Subcutaneous abdominal adipose tissue (tissue), 5 donors: Measurements from ENCODE around the gene ZHX3.
"Not testable (repeated sequence)": the region's sequence is repeated elsewhere in the genome, so short reads cannot be mapped to it uniquely, and the experiment has no call there.

Experiments used
- H3K27ac ChIP-seq: one replicate; pipeline ENCODE4 v1.7.0; 2013; ENCODE audit warnings: low read depth, mild to moderate bottlenecking, inconsistent platforms, low read length, moderate library complexity
- H3K27me3 ChIP-seq, 5 donors: one replicate each; pipeline ENCODE4 v1.7.0; 2013; ENCODE audit warnings: low read length in 5 of 5, inconsistent platforms in 1 of 5; ENCODE audit not compliant: control insufficient read depth in 5 of 5, insufficient read depth in 4 of 5
- H3K36me3 ChIP-seq, 5 donors: one replicate each; pipeline ENCODE4 v1.7.0; 2013; ENCODE audit warnings: low read length in 5 of 5; ENCODE audit not compliant: control insufficient read depth in 5 of 5, insufficient read depth in 5 of 5
- H3K4me1 ChIP-seq, 5 donors: one replicate each; pipeline ENCODE4 v1.7.0; 2013; ENCODE audit warnings: low read length in 5 of 5, mild to moderate bottlenecking in 3 of 5, moderate library complexity in 1 of 5; ENCODE audit not compliant: control insufficient read depth in 5 of 5, insufficient read depth in 5 of 5
- H3K4me3 ChIP-seq, 5 donors: one replicate each; pipeline ENCODE4 v1.7.0; 2013; ENCODE audit warnings: low read length in 5 of 5, low read depth in 1 of 5
- H3K9ac ChIP-seq, 5 donors: one replicate each; pipeline ENCODE4 v1.7.0; 2013; ENCODE audit warnings: low read length in 5 of 5, mild to moderate bottlenecking in 4 of 5, moderate library complexity in 3 of 5
- H3K9me3 ChIP-seq, 5 donors: one replicate each; pipeline ENCODE4 v1.7.0; 2013; ENCODE audit warnings: low read length in 5 of 5; ENCODE audit not compliant: control insufficient read depth in 5 of 5
- donor health status: healthy.
- donor health status: healthy.
- donor health status: healthy.
- donor health status: healthy.
- donor health status: healthy.

ZHX3 gene

DNA sequence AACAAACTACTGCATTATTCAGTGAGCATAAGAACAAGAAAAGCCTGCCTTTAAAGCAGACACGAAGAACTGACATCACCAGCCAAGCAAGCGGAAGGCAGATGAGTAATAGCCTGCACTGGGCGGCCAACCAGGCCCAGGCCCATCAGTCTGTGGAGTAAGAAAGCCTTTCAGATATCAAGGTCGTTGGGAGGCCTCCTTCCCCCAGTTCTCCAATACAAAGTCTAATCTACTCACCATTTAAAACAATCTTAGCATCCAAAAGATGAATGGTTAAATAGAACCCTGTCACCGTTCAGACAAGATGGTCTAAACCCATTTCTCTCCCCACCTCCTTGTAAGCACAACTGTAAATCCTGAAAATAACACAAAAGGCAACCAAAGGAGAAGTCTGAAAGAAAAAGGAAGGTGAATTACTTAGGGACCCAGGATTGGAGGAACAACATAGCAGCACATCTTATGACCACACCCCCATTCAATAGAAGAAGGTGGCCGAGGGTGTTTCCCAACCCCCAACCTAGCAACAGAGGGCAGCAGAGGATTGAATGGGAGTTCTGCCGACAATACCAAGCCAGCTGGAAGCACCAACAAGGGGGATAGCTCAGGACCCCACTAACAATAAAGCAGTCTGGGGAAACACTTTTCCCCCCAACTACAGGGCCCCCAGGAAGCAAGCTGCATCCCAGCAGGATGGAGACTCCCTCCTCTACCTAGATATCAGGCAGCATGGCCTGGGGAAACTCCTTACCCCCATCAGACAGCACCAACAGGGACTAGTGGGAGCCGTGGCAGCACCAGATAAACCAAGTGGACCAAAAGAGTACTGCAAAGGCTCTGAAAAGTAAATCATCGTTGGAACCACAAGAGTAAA is 67.9 kb downstream of the ZHX3 start:
- H3K9ac ChIP-seq: peak overlapping the region in 3 of 5 donors; percentile 28 to 54 (median 40)
- no peaks in the 10 kb centered on the region for H3K9me3 ChIP-seq
- no peak overlapping the region for H3K4me3 ChIP-seq
- H3K27ac ChIP-seq: peak overlapping the region; percentile 72
- no peaks in the 10 kb centered on the region for H3K27me3 ChIP-seq
- peaks cover 0 to 2% (median 0%) of the 10 kb centered on the region in 5 donors for H3K36me3 ChIP-seq
- H3K4me1 ChIP-seq: peaks cover 30 to 56% (median 53%) of the 10 kb centered on the region in 5 donors

DNA sequence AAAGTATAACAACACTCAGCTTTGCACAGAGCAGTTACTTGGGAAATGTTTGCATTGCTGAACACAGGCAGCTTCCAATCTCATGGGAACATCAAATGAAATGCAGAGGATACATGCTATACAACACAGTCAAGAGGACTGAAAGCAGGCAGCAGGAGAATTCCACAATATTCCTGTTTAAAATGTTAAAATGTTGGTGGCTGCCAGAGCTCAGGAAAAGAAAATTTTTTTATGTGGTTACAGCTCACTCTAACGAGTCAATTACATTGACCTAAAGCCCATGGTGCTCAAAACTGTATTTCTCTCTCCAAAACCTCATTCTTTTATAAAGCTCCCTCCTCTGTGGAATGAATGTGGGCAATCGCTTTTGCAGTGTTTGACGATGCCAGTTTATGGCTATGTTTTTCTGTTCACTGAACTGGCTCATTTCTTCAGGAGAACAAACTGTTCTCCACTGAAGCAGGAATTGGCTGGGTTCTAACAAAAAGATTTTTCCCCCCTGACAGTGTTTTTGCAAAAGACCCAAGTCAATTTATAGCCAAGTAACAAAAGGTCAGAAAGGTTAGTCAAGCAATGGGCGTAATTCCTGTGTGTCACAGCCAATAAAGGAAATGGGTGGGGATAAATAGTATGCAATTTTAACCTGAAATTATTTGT is 69.0 kb downstream of the ZHX3 start:
- peak overlapping the region; percentile 72 for H3K27ac ChIP-seq
- no peak overlapping the region for H3K4me3 ChIP-seq

DNA sequence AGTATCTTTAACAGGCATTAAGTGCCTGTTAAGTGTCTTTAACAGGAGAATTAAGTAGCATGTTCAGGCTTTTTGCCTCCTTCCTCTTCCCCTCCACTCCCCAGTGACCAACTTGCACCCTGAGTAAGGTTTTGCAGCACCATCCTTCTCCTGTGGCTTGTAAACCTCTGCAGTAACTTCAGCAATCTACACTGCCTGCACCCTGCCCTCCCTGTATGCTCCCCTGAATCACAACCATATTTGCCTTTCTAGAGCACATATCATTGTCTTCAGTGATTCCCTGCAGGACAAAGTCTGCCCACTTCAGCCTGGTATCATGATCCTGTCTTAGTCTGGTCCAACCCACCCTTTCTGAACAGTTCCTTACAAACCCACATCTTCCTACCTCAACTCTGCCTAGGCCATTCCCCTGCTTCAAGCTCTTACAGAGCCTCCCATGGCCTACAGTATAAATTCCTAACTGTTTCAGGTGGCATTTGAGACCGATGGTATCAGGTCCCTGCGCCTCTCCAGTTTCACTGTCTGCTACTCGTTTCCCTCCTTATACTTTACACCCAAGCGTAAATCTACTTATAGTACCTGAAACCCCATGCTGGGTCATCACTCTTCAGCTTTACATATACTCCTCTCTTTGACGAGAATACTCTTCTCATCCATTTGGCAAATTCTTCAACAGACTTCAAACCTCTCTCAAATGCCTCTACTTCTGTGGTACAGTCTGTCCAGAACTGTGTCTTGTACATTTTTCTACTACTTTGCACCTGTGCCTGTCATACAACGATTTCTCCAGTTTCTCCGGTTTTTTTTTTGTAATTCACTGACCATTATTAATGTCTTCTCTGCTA is 69.8 kb downstream of the ZHX3 start:
- H3K4me1 ChIP-seq: peaks cover 30 to 59% (median 54%) of the 10 kb centered on the region in 5 donors
- no peaks in the 10 kb centered on the region for H3K36me3 ChIP-seq
- H3K9ac ChIP-seq: peak overlapping the region in 2 of 5 donors; percentile 2 to 25
- no peak overlapping the region for H3K4me3 ChIP-seq
- peak overlapping the region; percentile 72 for H3K27ac ChIP-seq
- no peaks in the 10 kb centered on the region for H3K27me3 ChIP-seq
- H3K9me3 ChIP-seq: no peaks in the 10 kb centered on the region

More for the DNA sequence above, 69.0 kb downstream of the ZHX3 start:
- no peaks in the 10 kb centered on the region for H3K9me3 ChIP-seq
- H3K4me1 ChIP-seq: peaks cover 30 to 59% (median 54%) of the 10 kb centered on the region in 5 donors
- no peaks in the 10 kb centered on the region for H3K27me3 ChIP-seq
- H3K9ac ChIP-seq: peak overlapping the region in 4 of 5 donors; percentile 3 to 57 (median 34)
- no peaks in the 10 kb centered on the region for H3K36me3 ChIP-seq

GRCh38 chr20:41245086-41245707 is 72.3 kb downstream of the ZHX3 start:
- Histone ChIP-seq H3K9me3 (no peaks in the 10 kb centered on the region), H3K27me3 (no peaks in the 10 kb centered on the region), H3K36me3 (no peaks in the 10 kb centered on the region), H3K9ac (peak overlapping the region in 1 of 5 donors; percentile 49), H3K4me3 (peak overlapping the region in 1 of 5 donors; percentile 20), H3K4me1 (peaks cover 30 to 58% (median 53%) of the 10 kb centered on the region in 5 donors), H3K27ac (peak overlapping the region; percentile 72)

DNA sequence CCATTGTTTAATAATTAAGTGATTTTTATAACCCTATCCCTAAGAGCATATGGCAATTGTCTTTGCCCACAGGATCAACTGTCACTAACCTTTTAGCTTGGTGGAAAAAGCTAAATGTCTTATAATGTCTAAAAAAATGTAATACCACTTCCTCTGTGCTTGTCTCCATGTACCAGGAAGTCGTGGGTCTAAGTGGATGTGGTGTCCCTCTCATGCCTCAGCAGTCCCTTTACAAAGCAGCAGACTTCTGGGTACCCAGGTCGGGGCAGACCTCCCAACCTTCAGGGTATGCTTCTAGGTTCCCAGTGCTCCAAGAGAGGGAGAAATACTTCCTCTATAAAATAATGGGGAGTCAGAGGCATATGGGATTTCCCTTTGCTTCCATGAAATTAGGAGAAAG is 74.7 kb downstream of the ZHX3 start:
- no peak overlapping the region for H3K4me3 ChIP-seq
- peaks cover 0 to 3% (median 0%) of the 10 kb centered on the region in 5 donors for H3K36me3 ChIP-seq
- no peaks in the 10 kb centered on the region for H3K27me3 ChIP-seq
- H3K4me1 ChIP-seq: peaks cover 16 to 35% (median 29%) of the 10 kb centered on the region in 5 donors
- H3K9ac ChIP-seq: no peak overlapping the region
- H3K9me3 ChIP-seq: no peaks in the 10 kb centered on the region
- no peak overlapping the region for H3K27ac ChIP-seq

- Histone ChIP-seq H3K36me3 (peaks cover 0 to 3% (median 0%) of the 10 kb centered on the region in 5 donors), H3K9ac (no peak overlapping the region), H3K27me3 (no peaks in the 10 kb centered on the region), H3K27ac (no peak overlapping the region), H3K4me1 (peaks cover 11 to 30% (median 24%) of the 10 kb centered on the region in 5 donors), H3K4me3 (no peak overlapping the region), H3K9me3 (no peaks in the 10 kb centered on the region)
These were observed 75.2 kb downstream of the ZHX3 start for GRCh38 chr20:41242352-41242751.

- H3K4me3 ChIP-seq, H3K9ac ChIP-seq, H3K9me3 ChIP-seq, H3K27me3 ChIP-seq, H3K36me3 ChIP-seq, H3K27ac ChIP-seq: not testable (repeated sequence)
- H3K4me1 ChIP-seq: peaks cover 2 to 27% (median 26%) of the 10 kb centered on the region in 5 donors
These were observed 80.3 kb downstream of the ZHX3 start for GRCh38 chr20:41237233-41237632.

- H3K4me1 ChIP-seq: peaks cover 2 to 31% (median 30%) of the 10 kb centered on the region in 5 donors
- not testable (repeated sequence) for H3K27ac ChIP-seq, H3K9ac ChIP-seq, H3K36me3 ChIP-seq, H3K4me3 ChIP-seq, H3K27me3 ChIP-seq, H3K9me3 ChIP-seq
These were observed 80.7 kb downstream of the ZHX3 start for GRCh38 chr20:41236818-41237217.

DNA sequence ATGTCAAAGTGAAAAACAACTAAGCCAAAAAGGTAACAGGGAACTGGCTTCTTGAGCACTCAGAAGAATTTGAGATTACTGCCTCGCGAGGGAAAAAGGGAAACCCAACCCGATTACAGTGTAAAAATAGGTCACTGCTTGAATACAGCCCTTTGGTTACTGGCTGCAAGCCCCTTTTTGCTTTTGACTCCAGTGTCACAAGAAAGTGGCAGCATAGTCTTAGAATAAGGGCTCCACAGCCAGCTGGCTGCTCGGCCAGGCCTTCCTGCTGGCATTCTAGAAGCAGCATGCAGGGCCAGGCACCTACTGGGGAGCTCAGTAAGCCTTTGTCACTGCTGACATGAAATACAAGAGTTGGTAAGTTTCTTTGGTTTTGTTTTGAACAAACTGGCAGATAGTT is 83.0 kb downstream of the ZHX3 start:
- H3K9me3 ChIP-seq: no peaks in the 10 kb centered on the region
- peak overlapping the region in 4 of 5 donors; percentile 27 to 49 (median 30) for H3K9ac ChIP-seq
- H3K27me3 ChIP-seq: no peaks in the 10 kb centered on the region
- peak overlapping the region in 1 of 5 donors; percentile 18 for H3K4me3 ChIP-seq
- H3K4me1 ChIP-seq: peaks cover 2 to 32% (median 31%) of the 10 kb centered on the region in 5 donors
- peak overlapping the region; percentile 84 for H3K27ac ChIP-seq
- peaks cover 0 to 3% (median 0%) of the 10 kb centered on the region in 5 donors for H3K36me3 ChIP-seq
